ENCODE measurements around the gene PARP12. TPM values are rescaled to one million over a fixed set of nuclear protein-coding genes. Genes with fewer than 3 reads are reported as not detected.
"Not testable (repeated sequence)": the region's sequence is repeated elsewhere in the genome, so short reads cannot be mapped to it uniquely, and the experiment has no call there.

PARP12 gene, protein sequence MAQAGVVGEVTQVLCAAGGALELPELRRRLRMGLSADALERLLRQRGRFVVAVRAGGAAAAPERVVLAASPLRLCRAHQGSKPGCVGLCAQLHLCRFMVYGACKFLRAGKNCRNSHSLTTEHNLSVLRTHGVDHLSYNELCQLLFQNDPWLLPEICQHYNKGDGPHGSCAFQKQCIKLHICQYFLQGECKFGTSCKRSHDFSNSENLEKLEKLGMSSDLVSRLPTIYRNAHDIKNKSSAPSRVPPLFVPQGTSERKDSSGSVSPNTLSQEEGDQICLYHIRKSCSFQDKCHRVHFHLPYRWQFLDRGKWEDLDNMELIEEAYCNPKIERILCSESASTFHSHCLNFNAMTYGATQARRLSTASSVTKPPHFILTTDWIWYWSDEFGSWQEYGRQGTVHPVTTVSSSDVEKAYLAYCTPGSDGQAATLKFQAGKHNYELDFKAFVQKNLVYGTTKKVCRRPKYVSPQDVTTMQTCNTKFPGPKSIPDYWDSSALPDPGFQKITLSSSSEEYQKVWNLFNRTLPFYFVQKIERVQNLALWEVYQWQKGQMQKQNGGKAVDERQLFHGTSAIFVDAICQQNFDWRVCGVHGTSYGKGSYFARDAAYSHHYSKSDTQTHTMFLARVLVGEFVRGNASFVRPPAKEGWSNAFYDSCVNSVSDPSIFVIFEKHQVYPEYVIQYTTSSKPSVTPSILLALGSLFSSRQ
- 9.0 TPM for polyA plus RNA-seq (2013, experiment 1 of 2; ENCODE audit: insufficient read length)
- polyA plus RNA-seq (2013, experiment 2 of 2; ENCODE audit: insufficient read length): 8.6 TPM

DNA sequence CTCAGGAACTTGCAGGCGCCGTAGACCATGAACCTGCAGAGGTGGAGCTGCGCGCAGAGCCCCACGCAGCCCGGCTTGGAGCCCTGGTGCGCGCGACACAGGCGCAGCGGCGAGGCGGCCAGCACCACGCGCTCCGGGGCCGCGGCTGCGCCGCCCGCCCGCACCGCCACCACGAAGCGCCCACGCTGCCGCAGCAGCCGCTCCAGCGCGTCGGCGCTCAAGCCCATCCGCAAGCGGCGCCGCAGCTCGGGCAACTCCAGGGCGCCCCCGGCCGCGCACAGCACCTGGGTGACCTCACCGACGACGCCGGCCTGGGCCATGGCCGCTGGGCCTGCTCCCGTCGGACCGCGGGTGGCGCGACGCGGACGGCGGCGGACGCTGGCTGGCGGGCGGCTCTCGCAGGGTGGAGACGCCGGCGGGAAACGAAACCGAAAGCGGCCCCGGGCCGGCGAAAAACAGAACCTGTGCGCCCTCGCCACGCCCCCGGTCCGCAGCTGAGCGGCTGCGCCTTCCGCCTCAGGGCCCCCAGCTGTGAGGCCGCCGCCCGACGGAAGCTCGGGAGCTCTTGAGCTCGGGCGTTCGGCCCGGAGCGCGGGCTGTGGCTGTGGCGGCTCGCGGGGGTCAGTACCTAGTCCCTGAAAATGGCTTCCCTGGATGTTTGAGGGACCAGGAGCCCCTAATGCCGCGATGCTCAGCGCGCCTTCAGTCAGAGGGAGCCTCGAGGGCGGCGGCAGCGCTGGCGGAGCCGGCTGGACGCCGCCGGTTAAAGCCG lies at the start of gene PARP12:
TSS of gene PARP12 (minus strand) at position 424 of the 772 bp plus-strand sequence. CDS start at position 320, 104 bp downstream.
- peak; percentile 81 for DNase-seq

DNA sequence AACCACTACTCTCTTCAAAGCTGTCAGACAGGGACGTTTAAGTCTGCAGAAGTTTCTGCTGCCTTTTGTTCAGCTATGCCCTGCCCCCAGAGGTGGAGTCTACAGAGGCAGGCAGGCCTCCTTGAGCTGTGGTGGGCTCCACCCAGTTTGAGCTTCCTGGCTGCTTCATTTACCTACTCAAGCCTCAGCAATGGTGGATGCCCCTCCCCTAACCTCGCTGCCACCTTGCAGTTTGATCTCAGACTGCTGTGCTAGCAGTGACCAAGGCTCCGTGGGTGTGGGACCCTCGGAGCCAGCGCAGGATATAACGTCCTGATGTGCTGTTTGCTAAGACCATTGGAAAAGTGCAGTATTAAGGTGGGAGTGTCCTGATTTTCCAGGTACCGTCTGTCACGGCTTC lies 46.0 kb upstream of the PARP12 start:
- not testable (repeated sequence) for DNase-seq

DNA sequence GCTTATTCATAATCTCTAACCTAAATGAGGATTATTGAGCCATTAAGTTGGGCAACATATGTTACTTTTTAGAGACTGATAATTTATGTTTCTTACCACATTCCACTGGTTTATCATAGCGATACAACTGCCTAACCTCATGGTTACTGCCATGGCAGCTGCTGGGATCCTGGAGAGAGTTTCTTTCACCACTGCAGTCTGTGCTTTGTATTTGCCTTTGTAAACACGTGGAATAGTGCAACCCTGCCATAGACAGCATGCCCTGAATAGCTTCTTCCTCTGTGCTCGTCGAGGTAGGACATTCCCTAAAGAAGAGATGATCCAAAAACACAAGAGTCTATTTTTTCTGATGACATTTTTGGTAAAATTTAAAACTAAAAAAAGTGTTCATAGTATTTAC lies 33.7 kb upstream of the PARP12 start:
- DNase-seq: no peak

DNA sequence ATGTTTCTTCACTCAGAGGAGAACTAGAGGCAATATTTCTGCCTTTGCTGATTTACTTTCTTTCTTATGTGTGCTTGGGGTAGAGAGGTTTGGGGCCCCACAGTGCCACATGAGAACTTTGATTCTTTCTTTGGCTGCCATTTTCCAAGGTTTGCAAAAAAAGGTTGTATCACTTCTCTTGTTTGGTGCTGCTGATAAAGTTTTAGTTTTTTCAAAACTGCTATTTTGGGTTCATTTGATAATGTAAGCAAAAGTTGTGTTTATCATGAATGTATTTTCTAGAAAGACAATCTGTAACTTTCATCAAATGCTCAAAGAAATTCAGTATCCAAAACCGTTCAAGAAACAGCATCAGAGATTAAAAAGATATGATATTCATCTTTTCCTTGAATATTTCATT lies 30.6 kb upstream of the PARP12 start:
- no peak for DNase-seq

DNA sequence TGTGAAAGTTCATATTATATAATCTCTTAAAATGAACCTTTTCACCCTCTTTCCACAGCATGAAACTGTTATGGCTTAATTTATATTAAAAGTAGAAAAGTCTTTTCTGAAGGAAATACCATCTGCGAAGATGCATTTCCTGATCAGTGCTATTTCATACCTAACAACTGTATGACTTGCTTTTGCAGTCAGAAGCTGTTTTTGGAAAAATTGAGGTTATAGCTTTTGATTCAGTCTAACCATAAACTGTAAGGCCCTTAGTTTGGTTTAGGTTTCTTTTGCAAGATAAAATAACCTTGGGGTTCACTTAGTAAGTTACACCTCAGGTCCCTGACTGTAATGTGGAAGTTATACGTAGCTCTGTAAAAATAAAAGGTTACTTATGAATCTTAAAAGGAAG lies 22.7 kb upstream of the PARP12 start:
- no peak for DNase-seq

DNA sequence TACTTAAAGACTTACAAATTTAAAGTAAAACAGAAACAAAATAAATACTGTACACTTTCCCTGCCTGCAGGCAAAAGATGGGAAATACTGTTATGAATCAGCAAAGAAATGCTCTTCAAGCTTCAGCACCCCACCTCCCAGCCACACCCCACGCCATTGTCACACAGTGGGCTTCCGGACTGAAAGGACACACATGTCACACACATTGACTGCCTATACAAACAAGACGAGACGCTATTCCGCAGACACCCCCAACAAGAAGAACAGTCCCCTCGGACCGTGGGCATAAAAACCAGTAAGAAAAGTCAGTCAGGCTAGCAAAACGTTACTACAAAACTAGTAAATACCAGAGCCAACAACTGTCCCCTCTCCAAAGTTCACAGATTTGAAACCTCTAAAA lies 22.2 kb upstream of the PARP12 start:
- no peak for DNase-seq

DNA sequence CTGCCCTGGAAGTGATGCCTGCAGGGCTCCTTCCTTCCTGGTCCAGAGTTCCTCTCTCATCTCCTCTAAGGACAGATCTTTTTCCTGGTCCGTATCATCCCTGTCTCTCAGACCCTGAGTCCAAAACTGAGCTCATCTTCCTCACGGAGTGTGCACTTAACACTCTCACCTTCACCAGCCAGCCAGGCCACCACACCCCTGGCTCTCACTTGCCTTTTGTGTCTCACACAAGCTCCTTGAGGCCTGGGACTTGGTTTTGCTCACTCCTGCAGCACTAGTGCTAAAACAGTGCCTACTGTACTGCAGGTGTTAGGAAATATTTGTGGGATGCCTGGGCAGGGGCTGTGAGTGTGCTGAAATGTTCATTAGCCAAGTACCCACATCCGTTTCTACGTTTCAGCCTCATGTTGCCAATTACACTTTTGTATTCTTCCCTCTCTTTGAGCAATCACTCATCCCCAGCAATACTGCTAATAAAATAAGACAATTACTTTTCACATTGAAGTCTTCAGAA lies 21.4 kb upstream of the PARP12 start:
- DNase-seq: no peak

DNA sequence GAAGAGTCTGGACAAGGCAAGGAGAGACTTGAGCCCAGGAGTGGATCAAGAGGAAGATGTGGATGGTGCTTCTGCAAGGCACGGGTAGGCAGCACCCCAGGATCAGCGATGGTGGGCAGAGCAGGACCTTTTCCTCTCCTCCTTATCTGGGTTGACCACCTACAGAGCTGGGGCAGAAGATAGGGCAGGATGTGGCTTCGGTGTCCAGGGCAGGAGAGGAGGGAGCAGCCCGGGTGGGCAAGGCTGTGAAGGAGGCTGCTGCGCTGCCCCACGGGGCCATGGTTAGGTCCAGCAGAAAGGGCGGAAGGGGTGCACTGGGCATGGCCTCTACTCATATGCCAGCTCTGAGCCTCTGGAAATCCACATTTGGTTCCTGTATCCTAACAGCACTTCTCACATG lies 20.0 kb upstream of the PARP12 start:
- no peak for DNase-seq

DNA sequence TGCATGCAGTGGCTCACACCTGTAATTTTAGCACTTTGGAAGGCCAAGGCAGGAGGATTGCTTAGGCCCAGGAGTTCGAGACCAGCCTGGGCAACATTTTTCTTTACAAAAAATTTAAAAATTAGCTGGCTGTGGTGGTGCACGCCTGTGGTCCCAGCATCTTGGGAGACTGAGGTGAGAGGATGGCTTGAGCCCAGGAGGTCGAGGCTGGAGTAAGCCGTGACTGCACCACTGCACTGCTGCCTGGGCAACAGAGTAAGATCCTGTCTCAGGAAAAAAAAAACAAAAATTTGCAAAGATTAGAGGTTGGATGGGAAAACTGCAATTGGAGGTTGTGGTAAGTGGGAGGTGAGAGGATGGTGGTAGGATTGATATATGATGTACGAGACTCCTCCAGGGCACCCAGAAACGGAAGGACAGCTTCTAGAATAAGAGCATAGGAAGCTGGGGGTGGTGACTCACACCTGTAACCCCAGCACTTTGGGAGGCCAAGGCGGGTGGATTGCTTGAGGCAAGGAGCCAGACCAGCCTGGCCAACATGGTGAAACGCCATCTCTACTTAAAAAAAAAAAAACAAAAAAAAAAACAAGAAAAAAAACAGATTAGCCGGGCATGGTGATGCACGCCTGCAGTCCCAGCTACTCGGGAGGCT lies 19.1 kb upstream of the PARP12 start:
- no peak for DNase-seq

DNA sequence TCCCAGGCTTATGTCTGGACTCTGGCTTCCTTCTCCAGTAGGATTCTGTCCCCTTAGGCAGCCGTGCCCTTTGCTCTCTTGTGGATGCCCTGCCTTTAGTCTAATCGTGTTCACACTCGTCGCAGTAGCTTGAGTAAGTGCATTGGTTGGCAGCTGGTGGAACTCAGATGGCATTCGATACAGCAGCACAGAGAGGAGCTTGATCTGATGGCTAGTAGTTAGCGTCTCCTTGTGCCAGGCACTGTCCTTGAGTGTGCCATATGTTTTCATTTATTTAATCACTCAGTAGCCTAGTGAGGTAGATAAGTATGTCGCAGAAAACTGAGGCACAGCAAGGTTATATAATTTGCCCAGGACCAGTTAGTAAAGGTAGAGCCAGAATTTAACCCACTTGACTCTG lies 18.2 kb upstream of the PARP12 start:
- DNase-seq: no peak

DNA sequence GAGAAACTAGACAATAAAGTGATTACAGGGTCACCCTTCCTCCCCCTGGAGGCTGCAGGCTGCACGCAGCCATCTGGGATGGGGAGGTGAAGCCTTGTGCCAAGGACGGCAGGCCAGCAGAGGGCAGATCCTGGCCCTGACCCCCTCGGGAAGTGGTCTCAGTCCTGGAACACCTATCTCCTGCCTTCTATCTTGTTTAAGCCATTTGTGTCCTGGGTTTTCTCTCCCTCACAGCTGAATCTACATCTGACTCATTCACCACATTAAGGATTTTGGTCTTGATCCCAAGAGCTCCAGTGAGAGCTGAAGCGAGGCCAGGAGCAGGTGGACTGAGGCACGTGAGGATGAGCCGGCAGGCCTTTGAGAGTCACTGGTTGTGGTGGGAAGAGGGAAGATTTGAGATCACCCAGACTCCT lies 16.4 kb upstream of the PARP12 start:
- peak; percentile 48 for DNase-seq

DNA sequence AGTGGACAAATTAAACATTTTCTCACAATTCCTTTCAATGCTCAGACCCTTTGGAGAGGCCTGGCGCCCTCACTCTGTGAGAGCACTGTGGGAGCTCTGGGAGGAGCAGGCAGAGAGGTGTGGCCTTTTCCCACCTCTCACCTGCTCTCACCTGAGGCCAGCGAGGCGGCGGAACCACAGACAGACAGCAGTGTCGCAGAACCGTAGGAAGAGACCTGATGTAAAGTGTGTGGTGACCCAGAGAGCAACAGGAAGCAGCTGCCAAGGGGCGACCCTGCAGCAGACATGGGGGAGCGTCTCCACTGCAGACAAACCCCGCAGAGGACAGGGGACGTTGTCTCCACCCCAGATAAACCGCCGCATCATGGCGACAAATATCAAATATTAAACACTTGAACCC lies 15.6 kb upstream of the PARP12 start:
- no peak for DNase-seq

DNA sequence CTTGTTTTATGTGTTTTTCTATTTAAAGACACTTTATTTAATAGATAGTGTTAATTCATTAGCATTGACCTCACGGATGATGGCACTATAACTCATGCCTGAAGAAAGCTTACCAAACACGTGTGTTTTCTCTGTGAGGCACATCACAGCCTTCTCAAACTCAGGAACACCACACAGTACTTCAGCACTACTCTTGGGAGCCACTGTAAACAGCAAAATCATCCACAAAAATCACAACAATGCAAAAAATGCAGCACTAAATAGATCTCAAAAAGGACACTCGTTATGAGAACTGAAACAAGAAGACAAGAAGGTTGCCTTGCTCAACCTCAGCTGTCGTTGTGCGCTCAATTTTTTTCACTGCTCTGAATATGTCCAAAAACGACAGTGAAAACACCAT lies 12.0 kb upstream of the PARP12 start:
- peak; percentile 22 for DNase-seq

DNA sequence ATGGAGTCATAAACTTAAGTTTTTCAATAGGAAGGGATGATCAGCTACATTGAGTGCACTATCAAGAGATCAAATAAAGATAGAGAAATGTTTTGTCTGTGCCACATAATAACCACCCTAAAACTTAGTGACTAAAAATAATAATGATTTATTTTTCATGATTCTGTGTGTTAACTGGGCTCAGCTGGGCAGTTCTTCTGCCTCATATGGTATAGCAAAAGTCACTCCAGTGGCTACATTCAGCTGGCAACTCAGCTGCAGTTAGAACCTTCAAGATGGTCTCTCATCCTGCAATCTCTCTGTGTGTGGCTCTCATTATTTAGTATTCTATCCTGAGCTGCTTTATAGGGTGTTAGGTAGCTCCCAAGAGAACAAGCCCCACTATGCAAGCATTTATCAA lies 7.8 kb upstream of the PARP12 start:
- no peak for DNase-seq

DNA sequence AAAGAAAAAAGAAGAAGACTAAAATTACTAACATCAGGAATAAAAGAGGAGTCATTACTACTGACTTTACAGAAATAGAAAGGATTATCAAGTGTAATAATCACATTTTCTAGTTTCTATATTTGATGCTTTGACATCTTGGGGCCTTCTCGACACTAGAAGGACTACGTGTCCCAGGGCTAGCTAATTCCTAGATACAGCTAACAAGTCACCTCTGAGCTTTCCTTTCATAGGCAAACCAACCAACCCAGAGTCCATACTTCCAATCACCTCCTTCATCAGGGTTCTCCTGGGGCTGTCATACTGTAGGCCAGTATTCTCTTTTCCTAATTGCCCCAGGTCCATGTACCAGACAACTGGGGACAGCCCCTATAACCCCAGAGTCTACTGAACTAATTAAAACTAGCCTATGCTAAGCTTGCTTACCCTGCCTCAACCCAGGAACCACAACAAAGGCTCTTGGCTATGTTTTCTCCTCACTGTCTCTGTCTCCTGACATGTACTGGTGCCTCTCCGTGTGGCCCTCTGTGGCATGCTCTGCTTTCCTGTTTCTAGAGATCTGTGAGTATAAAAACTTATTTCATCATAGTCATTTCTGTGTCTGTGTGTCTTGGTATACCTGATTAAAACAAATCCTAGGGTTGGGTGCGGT lies 6.7 kb upstream of the PARP12 start:
- DNase-seq: no peak

DNA sequence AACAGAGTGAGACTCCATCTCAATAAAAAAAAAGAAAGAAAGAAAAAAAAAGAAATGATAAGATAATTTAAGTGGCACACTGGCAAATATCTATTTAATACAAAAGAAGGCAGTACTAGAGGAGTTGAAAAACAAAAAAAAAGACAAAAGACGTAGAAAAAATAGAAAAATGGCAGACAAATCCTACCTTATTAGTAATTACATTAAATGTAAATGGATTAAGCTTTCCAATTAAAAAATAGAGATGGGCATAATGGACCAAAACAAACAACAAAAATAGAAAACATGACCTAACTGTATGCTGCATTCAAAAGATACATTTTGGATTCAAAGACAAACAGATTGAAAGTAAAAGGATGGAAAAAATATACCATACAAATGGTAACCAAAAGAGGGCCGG lies 5.3 kb upstream of the PARP12 start:
- DNase-seq: no peak

DNA sequence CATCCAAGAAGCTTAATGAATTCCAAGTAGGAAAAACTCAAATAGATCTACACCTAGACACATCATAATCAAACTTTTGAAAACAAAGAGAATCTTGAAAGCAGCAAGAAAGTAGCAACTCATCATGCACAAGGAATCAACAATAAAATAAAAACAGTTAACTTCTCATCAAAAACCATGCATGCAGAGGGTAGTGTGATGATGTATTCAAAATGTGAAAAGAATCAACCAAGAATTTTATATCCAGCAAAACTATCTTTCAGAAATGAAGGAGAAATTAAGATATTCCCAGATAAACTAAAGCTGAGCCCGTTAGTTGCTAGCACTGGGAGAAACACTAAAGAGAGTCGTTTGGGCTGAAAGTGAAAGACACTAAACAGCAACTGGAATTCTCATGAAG lies 4.3 kb upstream of the PARP12 start:
- no peak for DNase-seq

DNA sequence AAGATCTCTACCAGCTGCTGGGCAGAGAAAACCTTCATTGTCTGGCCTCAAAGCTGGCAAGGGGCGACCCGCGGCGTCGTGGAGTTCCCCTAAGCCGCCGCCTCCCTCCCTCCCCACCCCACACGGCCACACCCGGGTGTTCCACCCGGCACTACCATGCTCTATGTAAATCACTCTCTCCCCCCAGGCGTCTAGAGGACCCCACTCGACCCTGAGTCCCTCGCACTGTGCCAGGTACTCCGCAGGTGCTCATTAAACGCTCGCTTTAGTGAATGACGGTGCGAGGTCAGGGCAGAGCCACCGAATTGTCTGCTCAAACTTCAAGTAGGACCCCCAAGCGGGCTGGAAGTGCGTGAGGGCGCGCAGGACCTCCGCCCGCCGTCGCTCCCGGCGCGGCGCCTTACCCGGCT lies 628 bp downstream of the PARP12 start:
- no peak for DNase-seq

DNA sequence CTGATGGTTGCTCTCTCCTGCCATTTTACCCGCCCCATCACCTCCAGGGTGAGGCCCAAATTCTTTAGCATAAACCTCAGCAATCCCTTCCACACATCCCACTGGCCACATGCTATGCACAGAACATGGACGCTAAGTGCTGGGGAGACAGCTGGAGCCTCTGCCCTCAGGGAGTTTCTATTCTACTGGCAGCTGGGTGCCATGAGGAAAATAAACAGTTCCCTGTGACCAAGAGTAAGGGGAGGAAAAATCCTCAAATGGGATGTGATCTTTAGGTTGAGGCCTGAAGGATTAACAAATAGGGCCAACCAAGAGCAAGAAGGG lies 1.2 kb downstream of the PARP12 start:
- DNase-seq: no peak

DNA sequence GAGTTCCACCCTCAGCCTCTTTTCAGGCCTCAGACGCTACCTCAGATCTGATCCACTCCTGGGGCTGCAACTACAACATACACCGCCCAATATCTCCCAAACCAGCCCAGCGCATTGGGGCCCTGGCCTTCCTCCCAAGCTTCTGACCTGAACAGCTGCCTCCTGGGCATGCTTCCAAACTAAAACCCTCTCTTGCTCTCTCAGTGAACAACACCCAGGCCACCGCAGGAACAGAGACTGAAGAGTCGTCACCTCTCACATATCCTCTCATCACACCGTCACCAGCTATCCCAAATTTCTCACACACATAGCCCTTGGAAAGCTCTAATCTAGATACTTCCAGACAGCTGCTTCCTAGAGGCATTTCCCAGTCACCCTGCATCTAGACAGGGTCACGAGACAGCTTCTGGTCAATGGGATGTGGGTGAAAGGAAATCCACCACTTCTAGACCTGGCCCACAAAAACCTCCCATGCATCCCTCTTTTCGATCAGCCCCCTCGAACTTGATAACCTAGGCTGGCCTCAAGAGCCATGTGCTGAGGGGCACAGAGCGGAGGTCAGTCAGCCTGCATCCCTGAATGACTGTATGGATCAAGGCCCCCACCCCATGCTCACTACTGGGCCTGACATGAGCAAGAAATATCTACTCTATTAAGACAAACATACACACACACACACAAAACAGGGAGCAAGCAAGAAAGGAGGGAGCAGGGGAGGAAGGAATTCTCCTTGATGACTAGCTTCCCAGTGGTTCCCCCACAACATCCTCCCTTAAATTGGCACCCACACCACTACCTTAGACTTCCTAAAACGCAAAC lies 1.8 kb downstream of the PARP12 start:
- no peak for DNase-seq

DNA sequence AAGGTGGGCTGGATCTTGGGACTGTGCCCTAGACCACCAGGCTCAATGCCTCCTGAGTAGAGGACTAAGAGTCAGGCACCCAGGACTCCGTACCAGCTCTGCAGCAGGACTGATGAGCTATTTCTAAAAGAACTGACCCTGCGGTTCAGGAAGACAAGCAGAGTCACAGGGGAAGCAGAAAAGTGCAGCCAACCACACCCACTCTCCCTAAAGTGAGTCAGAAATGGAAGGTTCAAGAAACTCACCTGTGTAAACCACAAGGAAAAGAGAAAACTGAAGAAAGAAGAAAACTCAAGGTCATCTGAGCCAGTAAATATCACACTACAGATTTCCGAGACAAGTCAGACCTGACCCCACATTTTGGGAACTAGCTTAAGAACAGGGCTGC lies 2.5 kb downstream of the PARP12 start:
- no peak for DNase-seq

Measured in fibroblast of skin of abdomen (primary cell).